Smooth muscle cell (in vitro differentiated cells): ENCODE measurements around the gene ZBTB8A. TPM values are rescaled to one million over a fixed set of nuclear protein-coding genes. Genes with fewer than 3 reads are reported as not detected.

Experiments used
- DNase-seq: peaks from one replicate; lab custom pipeline; 2025; ENCODE audit not compliant: unreplicated experiment; lab: John Stamatoyannopoulos, UW
- H2AFZ ChIP-seq: fragments of 200-600 bp; sonication (generic); 2 replicates; pipeline ENCODE4 v1.6.0; 2016; ENCODE audit warnings: antibody characterized with exemption, low read depth, mild to moderate bottlenecking
- H3F3A ChIP-seq: fragments of 200-600 bp; sonication (generic); 2 replicates; pipeline ENCODE4 v1.6.0; 2017; ENCODE audit warnings: antibody characterized with exemption, low read depth
- H3K27ac ChIP-seq: fragments of 200-600 bp; sonication (generic); 2 replicates; pipeline ENCODE4 v1.5.1; 2016; ENCODE audit warnings: low read depth, mild to moderate bottlenecking
- H3K27me3 ChIP-seq: fragments of 200-600 bp; sonication (generic); 2 replicates; pipeline ENCODE4 v1.6.1; 2016; ENCODE audit warnings: low read depth, mild to moderate bottlenecking
- H3K36me3 ChIP-seq: fragments of 200-600 bp; sonication (generic); 2 replicates; pipeline ENCODE4 v1.5.1; 2016; ENCODE audit warnings: low read depth
- H3K4me1 ChIP-seq: fragments of 200-600 bp; sonication (generic); 2 replicates; pipeline ENCODE4 v1.5.1; 2016; ENCODE audit warnings: low read depth
- H3K4me2 ChIP-seq: fragments of 200-600 bp; sonication (generic); 2 replicates; pipeline ENCODE4 v1.6.0; 2016; ENCODE audit warnings: mild to moderate bottlenecking
- H3K4me3 ChIP-seq: fragments of 200-600 bp; sonication (generic); 2 replicates; pipeline ENCODE4 v1.5.1; 2016; ENCODE audit warnings: mild to moderate bottlenecking
- H3K79me2 ChIP-seq: fragments of 200-600 bp; sonication (generic); 2 replicates; pipeline ENCODE4 v1.6.0; 2016; ENCODE audit warnings: low read depth, mild to moderate bottlenecking
- H3K9ac ChIP-seq: fragments of 200-600 bp; sonication (generic); 2 replicates; pipeline ENCODE4 v1.6.0; 2016; ENCODE audit warnings: low read depth
- H3K9me3 ChIP-seq: fragments of 200-600 bp; sonication (generic); replicated peaks from 2 replicates; pipeline ENCODE4 v1.5.1; 2016; ENCODE audit warnings: low read depth
- H4K20me1 ChIP-seq: fragments of 200-600 bp; sonication (generic); 2 replicates; pipeline ENCODE4 v1.6.0; 2016; ENCODE audit warnings: low read depth
- WGBS: methylation state at CpG from one replicate; pipeline ENCODE4 v1.1.7; 2016; ENCODE audit warnings: low lambda C conversion rate; 5-methylcytosine and 5-hydroxymethylcytosine counted together
- polyA plus RNA-seq: library from polyadenylated mRNA; unstranded; fragments of >200 nt; fragmentation: Nextera tagmentation; extraction: Ambion mirVana; gene quantifications from 2 replicates; pipeline ENCODE4 v1.2.1, GENCODE V29; 2016
- total RNA-seq: library from RNA; depleted of rRNA; stranded (reverse); fragments of >200 nt; gene quantifications from 2 replicates; pipeline ENCODE4 v1.2.3, GENCODE V29; 2014
- TF ChIP-seq, protein P1 (sequence below): fragments of 200-600 bp; sonication (generic); IDR thresholded peaks from 2 replicates; pipeline ENCODE4 v1.5.1; 2017; ENCODE audit warnings: borderline replicate concordance, mild to moderate bottlenecking, antibody characterized with exemption; ENCODE audit not compliant: insufficient read depth, poor library complexity, severe bottlenecking

The ZBTB8A gene
- total and polyA plus RNA-seq, 2 experiments from 2014 or later: 4.2 to 8.8 TPM

DNA sequence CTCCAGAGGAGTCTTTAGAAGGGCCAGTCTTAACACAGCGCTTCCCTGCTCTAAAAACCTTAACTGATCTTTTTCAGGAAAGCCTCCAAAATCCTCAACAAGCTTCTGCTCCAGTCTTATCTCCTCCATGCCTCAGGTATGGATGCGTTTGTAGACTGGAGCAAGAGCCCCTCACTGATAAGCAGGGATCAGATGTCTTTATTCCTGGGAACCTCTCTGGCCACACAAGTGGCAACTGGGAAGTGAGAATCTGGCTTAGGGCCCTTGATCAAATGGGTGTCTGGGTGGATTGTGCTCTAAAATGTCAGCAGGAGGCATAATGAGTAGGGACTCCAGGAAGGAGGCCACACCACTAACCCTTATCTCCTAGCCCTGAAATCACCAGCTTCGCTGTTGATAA, 1.4 kb downstream of the ZBTB8A start:
- H3K4me3 ChIP-seq: peak overlapping the region; percentile 55
- H3K79me2 ChIP-seq: peaks cover 45% of the 10 kb centered on the region
- no peaks in the 10 kb centered on the region for H3K9me3 ChIP-seq
- no peaks in the 10 kb centered on the region for H3K36me3 ChIP-seq
- no peaks in the 10 kb centered on the region for H3K27me3 ChIP-seq
- no peak for DNase-seq
- H3K27ac ChIP-seq: no peak overlapping the region
- H3K4me2 ChIP-seq: peak overlapping the region; percentile 83
- peaks cover 6% of the 10 kb centered on the region for H3F3A ChIP-seq
- H2AFZ ChIP-seq: peak overlapping the region; percentile 74
- TF ChIP-seq, protein P1, sequence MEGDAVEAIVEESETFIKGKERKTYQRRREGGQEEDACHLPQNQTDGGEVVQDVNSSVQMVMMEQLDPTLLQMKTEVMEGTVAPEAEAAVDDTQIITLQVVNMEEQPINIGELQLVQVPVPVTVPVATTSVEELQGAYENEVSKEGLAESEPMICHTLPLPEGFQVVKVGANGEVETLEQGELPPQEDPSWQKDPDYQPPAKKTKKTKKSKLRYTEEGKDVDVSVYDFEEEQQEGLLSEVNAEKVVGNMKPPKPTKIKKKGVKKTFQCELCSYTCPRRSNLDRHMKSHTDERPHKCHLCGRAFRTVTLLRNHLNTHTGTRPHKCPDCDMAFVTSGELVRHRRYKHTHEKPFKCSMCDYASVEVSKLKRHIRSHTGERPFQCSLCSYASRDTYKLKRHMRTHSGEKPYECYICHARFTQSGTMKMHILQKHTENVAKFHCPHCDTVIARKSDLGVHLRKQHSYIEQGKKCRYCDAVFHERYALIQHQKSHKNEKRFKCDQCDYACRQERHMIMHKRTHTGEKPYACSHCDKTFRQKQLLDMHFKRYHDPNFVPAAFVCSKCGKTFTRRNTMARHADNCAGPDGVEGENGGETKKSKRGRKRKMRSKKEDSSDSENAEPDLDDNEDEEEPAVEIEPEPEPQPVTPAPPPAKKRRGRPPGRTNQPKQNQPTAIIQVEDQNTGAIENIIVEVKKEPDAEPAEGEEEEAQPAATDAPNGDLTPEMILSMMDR: no peak
- H4K20me1 ChIP-seq: peaks cover 28% of the 10 kb centered on the region
- 42% methylated on average over 3 of the region's 3 CpGs for WGBS
- H3K4me1 ChIP-seq: peaks cover 12% of the 10 kb centered on the region
- H3K9ac ChIP-seq: no peak overlapping the region

- H3F3A ChIP-seq: peaks cover 6% of the 10 kb centered on the region
- H3K27me3 ChIP-seq: no peaks in the 10 kb centered on the region
- peaks cover 33% of the 10 kb centered on the region for H4K20me1 ChIP-seq
- TF ChIP-seq, protein P1: no peak
- H3K79me2 ChIP-seq: peaks cover 50% of the 10 kb centered on the region
- no peak overlapping the region for H3K9ac ChIP-seq
- H3K4me2 ChIP-seq: peak overlapping the region; percentile 83
- H3K9me3 ChIP-seq: no peaks in the 10 kb centered on the region
- H2AFZ ChIP-seq: no peak overlapping the region
- no peak overlapping the region for H3K4me3 ChIP-seq
- H3K27ac ChIP-seq: no peak overlapping the region
- no peak for DNase-seq
- H3K36me3 ChIP-seq: no peaks in the 10 kb centered on the region
- 96% methylated on average over 2 of the region's 2 CpGs for WGBS
- peaks cover 12% of the 10 kb centered on the region for H3K4me1 ChIP-seq
These were observed 1.9 kb downstream of the ZBTB8A start for GRCh38 chr1:32541064-32541566.

DNA sequence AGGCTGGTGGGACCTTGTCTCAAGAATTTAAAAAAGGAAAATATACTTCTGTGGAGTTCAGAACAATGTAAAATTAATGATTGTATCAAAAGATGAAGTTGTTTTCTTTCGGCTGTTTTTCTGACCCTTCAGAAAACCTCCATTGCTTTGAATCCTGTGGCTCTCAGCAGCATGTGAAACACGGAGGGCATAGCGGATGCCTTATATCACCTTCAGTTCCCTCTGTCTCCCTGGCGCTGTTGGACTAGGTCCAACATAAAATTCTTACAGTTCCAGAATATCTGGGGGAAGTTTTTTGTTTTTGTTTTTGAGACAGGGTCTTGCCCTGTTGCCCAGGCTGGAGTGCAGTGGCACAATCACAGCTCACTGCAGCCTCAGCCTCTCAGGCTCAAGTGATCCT, 7.4 kb downstream of the ZBTB8A start:
- DNase-seq: no peak
- H3K27me3 ChIP-seq: no peaks in the 10 kb centered on the region
- no peaks in the 10 kb centered on the region for H3K4me1 ChIP-seq
- no peak overlapping the region for H2AFZ ChIP-seq
- peaks cover 54% of the 10 kb centered on the region for H3K79me2 ChIP-seq
- no peak overlapping the region for H3K9ac ChIP-seq
- H3K9me3 ChIP-seq: no peaks in the 10 kb centered on the region
- 95% methylated on average over 4 of the region's 4 CpGs for WGBS
- H4K20me1 ChIP-seq: peaks cover 62% of the 10 kb centered on the region
- TF ChIP-seq, protein P1: no peak
- H3F3A ChIP-seq: no peaks in the 10 kb centered on the region
- no peaks in the 10 kb centered on the region for H3K36me3 ChIP-seq
- no peak overlapping the region for H3K4me3 ChIP-seq
- no peak overlapping the region for H3K27ac ChIP-seq
- H3K4me2 ChIP-seq: no peak overlapping the region

GRCh38 chr1:32549616-32550015, 10.4 kb downstream of the ZBTB8A start:
- H2AFZ ChIP-seq: no peak overlapping the region
- H3K4me3 ChIP-seq: no peak overlapping the region
- TF ChIP-seq, protein P1: no peak
- H3K36me3 ChIP-seq: no peaks in the 10 kb centered on the region
- peaks cover 32% of the 10 kb centered on the region for H3K79me2 ChIP-seq
- 82% methylated on average over 3 of the region's 3 CpGs for WGBS
- no peak overlapping the region for H3K9ac ChIP-seq
- H3K27me3 ChIP-seq: no peaks in the 10 kb centered on the region
- no peaks in the 10 kb centered on the region for H3K4me1 ChIP-seq
- H3K9me3 ChIP-seq: no peaks in the 10 kb centered on the region
- H3F3A ChIP-seq: no peaks in the 10 kb centered on the region
- DNase-seq: no peak
- no peak overlapping the region for H3K27ac ChIP-seq
- H4K20me1 ChIP-seq: peaks cover 56% of the 10 kb centered on the region
- no peak overlapping the region for H3K4me2 ChIP-seq
